Myocyte (in vitro differentiated cells): ENCODE results near the gene RDH13. TPM values are rescaled to one million over a fixed set of nuclear protein-coding genes. Genes with fewer than 3 reads are reported as not detected.
"Not testable (repeated sequence)": the region's sequence is repeated elsewhere in the genome, so short reads cannot be mapped to it uniquely, and the experiment has no call there.

Source experiments
- DNase-seq: peaks from one replicate; pipeline ENCODE4 v3.0.0-alpha.2; 2012; ENCODE audit warnings: low read depth
- total RNA-seq: library from RNA; depleted of rRNA; stranded (reverse); fragments of >200 nt; gene quantifications from 2 replicates; pipeline ENCODE4 v1.2.3, GENCODE V29; 2014

Gene RDH13
- total RNA-seq, 1 donor from 2014 or later, result 4.9 TPM

DNA sequence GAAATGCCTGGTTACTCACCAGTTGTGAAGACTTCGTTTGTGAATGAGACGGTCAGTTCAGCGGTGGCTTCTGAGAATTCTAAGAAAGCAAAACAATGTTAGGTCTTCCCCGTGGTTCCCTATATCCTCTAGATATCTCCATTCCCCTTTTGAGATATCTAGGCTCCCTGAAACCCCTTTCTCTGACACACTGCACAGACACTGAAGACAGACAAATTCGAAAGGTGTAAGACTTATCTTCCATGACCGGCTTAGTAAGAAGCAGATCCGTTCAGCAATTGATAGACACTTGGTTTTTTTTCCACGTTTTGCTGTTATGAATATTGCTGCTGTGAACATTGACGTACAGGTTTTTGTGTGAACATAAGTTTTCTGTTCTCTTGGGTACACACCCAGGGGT is 44.3 kb downstream of the RDH13 start:
- no peak for DNase-seq

DNA sequence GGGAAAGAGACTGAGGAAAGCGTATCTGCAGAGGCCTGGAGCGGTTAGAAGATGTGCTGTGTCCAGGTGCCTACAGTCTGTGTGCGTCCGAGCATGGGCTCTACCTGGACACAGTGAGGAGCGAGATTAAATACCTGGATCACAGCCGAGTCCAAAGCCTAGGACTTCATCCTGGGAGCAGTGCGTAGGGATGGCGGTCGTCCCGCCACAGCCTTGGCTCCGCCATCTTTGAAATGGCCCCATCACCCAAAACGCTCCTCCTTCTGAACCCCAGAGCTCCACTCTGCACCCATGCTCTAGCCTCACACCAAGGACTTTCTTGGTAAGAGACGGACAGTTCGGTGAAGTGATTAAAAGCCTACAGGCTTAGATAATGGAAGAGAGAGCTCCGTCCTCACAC is 44.7 kb downstream of the RDH13 start:
- no peak for DNase-seq

- DNase-seq, result no peak
Measured at GRCh38 chr19:55016017-55016416, 46.9 kb downstream of the RDH13 start.

- no peak for DNase-seq
Measured at GRCh38 chr19:55015126-55015525, 47.8 kb downstream of the RDH13 start.

DNA sequence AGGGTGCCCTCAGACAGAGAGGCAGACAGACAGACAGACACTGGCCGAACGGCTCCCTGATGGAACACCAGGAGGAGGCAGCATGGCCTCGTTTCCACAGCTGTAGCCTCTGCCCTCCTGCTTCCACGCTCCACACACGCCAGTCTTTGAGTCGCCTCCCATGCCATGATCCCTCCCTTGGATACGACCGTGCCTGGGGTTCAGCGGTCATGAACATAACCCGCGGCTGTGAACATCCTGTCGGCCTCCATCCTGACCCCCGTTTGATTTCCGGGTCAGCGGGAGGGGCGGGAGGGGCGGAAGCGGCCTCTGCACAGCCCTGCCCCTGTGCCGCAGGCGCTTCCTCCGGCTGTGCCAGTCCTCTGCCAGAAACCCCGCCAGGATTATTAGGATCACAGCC is 48.2 kb downstream of the RDH13 start:
- DNase-seq, result no peak

DNA sequence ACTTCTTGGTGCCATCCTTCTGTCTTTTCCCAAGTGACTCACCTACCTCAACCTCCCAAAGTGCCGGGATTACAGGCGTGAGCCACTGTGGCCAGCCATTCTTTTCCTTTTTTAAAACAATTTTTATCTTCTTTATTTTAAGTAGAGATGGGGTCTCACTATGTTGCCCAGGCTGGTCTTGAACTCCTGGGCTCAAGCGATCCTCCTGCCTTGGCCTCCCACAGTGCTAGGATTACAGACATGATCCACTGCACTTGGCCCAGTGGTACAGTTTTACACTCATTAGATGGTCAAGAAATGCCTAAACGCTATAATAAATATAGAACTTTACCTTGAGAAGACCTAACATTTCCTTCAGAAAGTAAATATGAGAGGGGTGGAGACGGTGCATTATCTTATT is 49.4 kb downstream of the RDH13 start:
- no peak for DNase-seq

DNA sequence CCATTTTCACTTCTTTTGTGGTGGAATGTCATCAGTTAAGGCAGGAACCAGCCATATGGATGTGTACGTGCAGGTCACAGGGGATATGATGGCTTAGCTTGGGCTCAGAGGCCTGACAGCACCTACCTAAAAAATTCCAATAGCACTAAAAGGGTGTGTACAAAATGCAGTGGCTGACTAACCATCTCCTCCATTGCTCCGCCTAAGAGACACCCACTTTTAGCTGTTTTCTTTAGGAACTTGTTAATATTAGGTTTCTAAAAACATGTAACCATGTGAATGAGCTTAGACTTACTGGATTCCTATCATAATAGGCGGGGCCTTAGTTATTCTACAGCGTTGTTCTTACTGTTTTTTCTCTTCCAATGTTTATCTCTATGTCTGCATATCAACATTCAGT is 50.6 kb downstream of the RDH13 start:
- DNase-seq, result no peak

GRCh38 chr19:55010561-55010960 is 52.4 kb downstream of the RDH13 start:
- not testable (repeated sequence) for DNase-seq

GRCh38 chr19:55008781-55009180 is 54.2 kb downstream of the RDH13 start:
- not testable (repeated sequence) for DNase-seq

- DNase-seq, result not testable (repeated sequence)
Measured at GRCh38 chr19:55008189-55008588, 54.8 kb downstream of the RDH13 start.

- not testable (repeated sequence) for DNase-seq
Measured at GRCh38 chr19:55007537-55007936, 55.4 kb downstream of the RDH13 start.

- DNase-seq, result not testable (repeated sequence)
Measured at GRCh38 chr19:55006795-55007194, 56.2 kb downstream of the RDH13 start.

GRCh38 chr19:55005684-55006488 is 57.1 kb downstream of the RDH13 start:
- DNase-seq, result no peak

- no peak for DNase-seq
Measured at GRCh38 chr19:55000761-55001160, 62.2 kb downstream of the RDH13 start.

GRCh38 chr19:54998751-54999239 is 64.2 kb downstream of the RDH13 start:
- DNase-seq, result not testable (repeated sequence)

DNA sequence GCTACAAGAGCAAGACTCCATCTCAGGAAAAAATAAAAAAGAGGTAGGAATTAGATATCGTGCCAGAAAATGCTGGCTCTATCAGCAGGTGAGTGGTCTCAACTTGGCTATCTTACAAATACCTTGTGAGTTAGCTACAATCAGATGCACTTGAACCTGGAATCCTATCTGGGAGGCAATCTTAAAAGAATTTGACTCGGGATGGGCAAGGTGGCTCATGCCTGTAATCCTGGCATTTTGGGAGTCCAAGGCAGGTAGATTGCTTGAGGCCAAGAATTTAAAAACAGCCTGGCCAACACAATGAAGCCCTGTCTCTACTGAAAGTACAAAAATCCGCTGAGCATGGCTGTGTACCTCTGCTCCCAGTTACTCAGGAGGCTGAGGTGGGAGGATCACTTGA is 67.4 kb downstream of the RDH13 start:
- DNase-seq, result no peak

Other genes starting within 250 kb of the RDH13 start
- not detected in 2 replicates for gene KIR3DL1, start 246.7 kb downstream of the RDH13 start, total RNA-seq
- not detected in 2 replicates for gene KIR2DS4, start 230.5 kb downstream of the RDH13 start, total RNA-seq
- gene KIR3DL2, start 212.7 kb downstream of the RDH13 start, total RNA-seq, result not detected in 2 replicates
- not detected in 2 replicates for gene FCAR, start 188.9 kb downstream of the RDH13 start, total RNA-seq
- gene NCR1, start 157.0 kb downstream of the RDH13 start, total RNA-seq, result not detected in 2 replicates
- gene NLRP7, start 115.6 kb downstream of the RDH13 start, total RNA-seq, result not detected in 2 replicates
- gene NLRP2, start 96.8 kb downstream of the RDH13 start, total RNA-seq, result not detected in 2 replicates
- gene GP6, start 24.9 kb downstream of the RDH13 start, total RNA-seq, result not detected in 2 replicates
- 0.78 and 1.4 TPM in 2 replicates for gene EPS8L1, start 12.7 kb upstream of the RDH13 start, total RNA-seq
- 43.5 and 46.8 TPM in 2 replicates for gene PPP1R12C, start 54.5 kb upstream of the RDH13 start, total RNA-seq
- 4,534 and 4,610 TPM in 2 replicates for gene TNNT1, start 86.1 kb upstream of the RDH13 start, total RNA-seq
- 1.5 and 1.7 TPM in 2 replicates for gene TNNI3, start 94.6 kb upstream of the RDH13 start, total RNA-seq
- gene DNAAF3, start 103.5 kb upstream of the RDH13 start, total RNA-seq, result 0.94 and 1.4 TPM in 2 replicates
- 1.4 TPM in 1 of 2 replicates, not detected in the other for gene SYT5, start 117.1 kb upstream of the RDH13 start, total RNA-seq
- gene PTPRH, start 146.4 kb upstream of the RDH13 start, total RNA-seq, result 0.05 and 0.31 TPM in 2 replicates
- gene TMEM86B, start 165.6 kb upstream of the RDH13 start, total RNA-seq, result 0.73 and 0.83 TPM in 2 replicates
- 64.6 and 68.0 TPM in 2 replicates for gene PPP6R1, start 195.9 kb upstream of the RDH13 start, total RNA-seq
- 37.1 and 39.3 TPM in 2 replicates for gene HSPBP1, start 217.0 kb upstream of the RDH13 start, total RNA-seq
- gene BRSK1, start 220.8 kb upstream of the RDH13 start, total RNA-seq, result 5.5 and 12.2 TPM in 2 replicates